Ishikawa (cell line): ENCODE results near the gene AK9.

Experiments
- EGR1 ChIP-seq: IDR thresholded peaks from 2 replicates; pipeline ENCODE4 v1.6.1; 2012
- EP300 ChIP-seq: IDR thresholded peaks from 2 replicates; pipeline ENCODE4 v1.6.1; 2012; ENCODE audit warnings: borderline replicate concordance
- FOXM1 ChIP-seq: IDR thresholded peaks from 2 replicates; pipeline ENCODE4 v1.6.1; 2012; ENCODE audit warnings: low read depth, borderline replicate concordance
- USF1 ChIP-seq: IDR thresholded peaks from 2 replicates; pipeline ENCODE4 v1.6.1; 2012
- ZBTB7A ChIP-seq: IDR thresholded peaks from 2 replicates; pipeline ENCODE4 v1.6.1; 2012; ENCODE audit warnings: low read depth
- TF ChIP-seq, protein P1 (sequence below): IDR thresholded peaks from 2 replicates; pipeline ENCODE4 v1.6.1; 2012; ENCODE audit warnings: low read depth, mild to moderate bottlenecking

GRCh38 chr6:109488001-109488400 is 203.0 kb downstream of the AK9 start:
- TF ChIP-seq ZBTB7A (no peak), FOXM1 (no peak), EGR1 (no peak), USF1 (no peak), EP300 (no peak)
- TF ChIP-seq, protein P1, sequence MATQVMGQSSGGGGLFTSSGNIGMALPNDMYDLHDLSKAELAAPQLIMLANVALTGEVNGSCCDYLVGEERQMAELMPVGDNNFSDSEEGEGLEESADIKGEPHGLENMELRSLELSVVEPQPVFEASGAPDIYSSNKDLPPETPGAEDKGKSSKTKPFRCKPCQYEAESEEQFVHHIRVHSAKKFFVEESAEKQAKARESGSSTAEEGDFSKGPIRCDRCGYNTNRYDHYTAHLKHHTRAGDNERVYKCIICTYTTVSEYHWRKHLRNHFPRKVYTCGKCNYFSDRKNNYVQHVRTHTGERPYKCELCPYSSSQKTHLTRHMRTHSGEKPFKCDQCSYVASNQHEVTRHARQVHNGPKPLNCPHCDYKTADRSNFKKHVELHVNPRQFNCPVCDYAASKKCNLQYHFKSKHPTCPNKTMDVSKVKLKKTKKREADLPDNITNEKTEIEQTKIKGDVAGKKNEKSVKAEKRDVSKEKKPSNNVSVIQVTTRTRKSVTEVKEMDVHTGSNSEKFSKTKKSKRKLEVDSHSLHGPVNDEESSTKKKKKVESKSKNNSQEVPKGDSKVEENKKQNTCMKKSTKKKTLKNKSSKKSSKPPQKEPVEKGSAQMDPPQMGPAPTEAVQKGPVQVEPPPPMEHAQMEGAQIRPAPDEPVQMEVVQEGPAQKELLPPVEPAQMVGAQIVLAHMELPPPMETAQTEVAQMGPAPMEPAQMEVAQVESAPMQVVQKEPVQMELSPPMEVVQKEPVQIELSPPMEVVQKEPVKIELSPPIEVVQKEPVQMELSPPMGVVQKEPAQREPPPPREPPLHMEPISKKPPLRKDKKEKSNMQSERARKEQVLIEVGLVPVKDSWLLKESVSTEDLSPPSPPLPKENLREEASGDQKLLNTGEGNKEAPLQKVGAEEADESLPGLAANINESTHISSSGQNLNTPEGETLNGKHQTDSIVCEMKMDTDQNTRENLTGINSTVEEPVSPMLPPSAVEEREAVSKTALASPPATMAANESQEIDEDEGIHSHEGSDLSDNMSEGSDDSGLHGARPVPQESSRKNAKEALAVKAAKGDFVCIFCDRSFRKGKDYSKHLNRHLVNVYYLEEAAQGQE, result no peak
